GM12878 (cell line): ENCODE results near the gene CFC1B.
"Not testable (repeated sequence)": the region's sequence is repeated elsewhere in the genome, so short reads cannot be mapped to it uniquely, and the experiment has no call there.

Experiments
- ETV6 ChIP-seq, 2 experiments: fragments of 450-650 bp in 1 of 2; IDR thresholded peaks in 1 of 2; conservative IDR thresholded peaks in 1 of 2; 2 replicates each; pipeline ENCODE4 v1.6.1; 2014; ENCODE audit warnings: antibody characterized with exemption in 1 of 2, borderline replicate concordance in 1 of 2, low read depth in 1 of 2, mild to moderate bottlenecking in 1 of 2, moderate library complexity in 1 of 2
- TF ChIP-seq, protein P1 (sequence below): fragments of 450-650 bp; IDR thresholded peaks from 2 replicates; pipeline ENCODE4 v1.6.1; 2017; ENCODE audit warnings: mild to moderate bottlenecking
- TF ChIP-seq, protein P2 (sequence below), 3 experiments: IDR thresholded peaks in 2 of 3; conservative IDR thresholded peaks in 1 of 3; 2 replicates each; pipeline ENCODE4 v1.5.1; 2011; ENCODE audit warnings: low read depth in 3 of 3, low read length in 3 of 3, mild to moderate bottlenecking in 3 of 3, control low read depth in 2 of 3, moderate library complexity in 2 of 3, inconsistent platforms in 1 of 3, mixed read lengths in 1 of 3; ENCODE audit not compliant: control insufficient read depth in 2 of 3, insufficient read depth in 1 of 3; ENCODE audit errors: extremely low read depth in 1 of 3

DNA sequence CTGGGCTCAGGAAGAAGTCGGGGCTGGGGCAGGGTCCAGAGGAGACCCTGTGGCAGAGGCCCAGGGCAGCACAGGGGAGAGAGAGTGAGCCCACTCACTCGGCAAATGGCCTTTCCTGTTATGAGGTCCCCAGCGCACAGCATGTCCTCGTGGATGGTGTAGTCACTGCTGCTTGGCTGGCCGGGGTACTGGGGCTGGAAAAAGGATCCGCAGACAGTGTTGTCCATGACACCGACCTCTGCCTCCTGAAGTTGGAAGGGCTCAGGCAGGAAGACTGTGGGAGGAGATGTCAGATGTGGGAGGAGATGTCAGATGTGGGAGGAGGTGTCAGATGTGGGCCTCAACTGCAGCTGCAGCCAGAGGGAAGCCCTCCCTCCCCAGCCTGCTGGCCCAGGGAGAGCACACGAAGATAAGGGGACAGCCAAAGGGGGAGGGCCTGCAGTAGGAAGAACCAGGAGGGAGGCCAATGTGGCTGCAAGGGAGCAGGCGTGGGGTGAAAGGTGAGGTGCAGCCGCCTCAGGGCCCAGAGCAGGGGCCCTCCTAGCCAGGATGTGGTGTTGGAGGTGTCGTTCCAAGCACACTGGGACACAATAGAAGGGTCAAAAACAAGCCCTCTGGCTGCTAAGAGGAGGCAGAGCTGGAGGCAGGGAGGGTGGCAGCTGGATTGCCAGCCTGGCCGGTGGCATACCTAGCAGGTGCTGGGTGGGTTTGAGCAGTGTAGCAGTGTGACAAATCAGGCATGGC is 22.9 kb downstream of the CFC1B start:
- TF ChIP-seq, protein P1, sequence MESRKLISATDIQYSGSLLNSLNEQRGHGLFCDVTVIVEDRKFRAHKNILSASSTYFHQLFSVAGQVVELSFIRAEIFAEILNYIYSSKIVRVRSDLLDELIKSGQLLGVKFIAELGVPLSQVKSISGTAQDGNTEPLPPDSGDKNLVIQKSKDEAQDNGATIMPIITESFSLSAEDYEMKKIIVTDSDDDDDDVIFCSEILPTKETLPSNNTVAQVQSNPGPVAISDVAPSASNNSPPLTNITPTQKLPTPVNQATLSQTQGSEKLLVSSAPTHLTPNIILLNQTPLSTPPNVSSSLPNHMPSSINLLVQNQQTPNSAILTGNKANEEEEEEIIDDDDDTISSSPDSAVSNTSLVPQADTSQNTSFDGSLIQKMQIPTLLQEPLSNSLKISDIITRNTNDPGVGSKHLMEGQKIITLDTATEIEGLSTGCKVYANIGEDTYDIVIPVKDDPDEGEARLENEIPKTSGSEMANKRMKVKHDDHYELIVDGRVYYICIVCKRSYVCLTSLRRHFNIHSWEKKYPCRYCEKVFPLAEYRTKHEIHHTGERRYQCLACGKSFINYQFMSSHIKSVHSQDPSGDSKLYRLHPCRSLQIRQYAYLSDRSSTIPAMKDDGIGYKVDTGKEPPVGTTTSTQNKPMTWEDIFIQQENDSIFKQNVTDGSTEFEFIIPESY, result not testable (repeated sequence)
- TF ChIP-seq, protein P2, sequence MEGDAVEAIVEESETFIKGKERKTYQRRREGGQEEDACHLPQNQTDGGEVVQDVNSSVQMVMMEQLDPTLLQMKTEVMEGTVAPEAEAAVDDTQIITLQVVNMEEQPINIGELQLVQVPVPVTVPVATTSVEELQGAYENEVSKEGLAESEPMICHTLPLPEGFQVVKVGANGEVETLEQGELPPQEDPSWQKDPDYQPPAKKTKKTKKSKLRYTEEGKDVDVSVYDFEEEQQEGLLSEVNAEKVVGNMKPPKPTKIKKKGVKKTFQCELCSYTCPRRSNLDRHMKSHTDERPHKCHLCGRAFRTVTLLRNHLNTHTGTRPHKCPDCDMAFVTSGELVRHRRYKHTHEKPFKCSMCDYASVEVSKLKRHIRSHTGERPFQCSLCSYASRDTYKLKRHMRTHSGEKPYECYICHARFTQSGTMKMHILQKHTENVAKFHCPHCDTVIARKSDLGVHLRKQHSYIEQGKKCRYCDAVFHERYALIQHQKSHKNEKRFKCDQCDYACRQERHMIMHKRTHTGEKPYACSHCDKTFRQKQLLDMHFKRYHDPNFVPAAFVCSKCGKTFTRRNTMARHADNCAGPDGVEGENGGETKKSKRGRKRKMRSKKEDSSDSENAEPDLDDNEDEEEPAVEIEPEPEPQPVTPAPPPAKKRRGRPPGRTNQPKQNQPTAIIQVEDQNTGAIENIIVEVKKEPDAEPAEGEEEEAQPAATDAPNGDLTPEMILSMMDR (IDR thresholded peaks at IDR 0.05 in 2 of 3, conservative IDR thresholded peaks at IDR 0.05 in 1 of 3; ENCODE audit: control insufficient read depth in 2 of 3, extremely low read depth in 1 of 3, insufficient read depth in 1 of 3, low read depth in 3 of 3, low read length in 3 of 3), result not testable (repeated sequence)
- not testable (repeated sequence) for TF ChIP-seq ETV6 (conservative IDR thresholded peaks at IDR 0.05 in 1 of 2, IDR thresholded peaks at IDR 0.05 in 1 of 2; ENCODE audit: borderline replicate concordance in 1 of 2, low read depth in 1 of 2)
